ENCODE measurements around the gene POU6F2.
"Not testable (repeated sequence)": the region's sequence is repeated elsewhere in the genome, so short reads cannot be mapped to it uniquely, and the experiment has no call there.

POU6F2 gene

DNA sequence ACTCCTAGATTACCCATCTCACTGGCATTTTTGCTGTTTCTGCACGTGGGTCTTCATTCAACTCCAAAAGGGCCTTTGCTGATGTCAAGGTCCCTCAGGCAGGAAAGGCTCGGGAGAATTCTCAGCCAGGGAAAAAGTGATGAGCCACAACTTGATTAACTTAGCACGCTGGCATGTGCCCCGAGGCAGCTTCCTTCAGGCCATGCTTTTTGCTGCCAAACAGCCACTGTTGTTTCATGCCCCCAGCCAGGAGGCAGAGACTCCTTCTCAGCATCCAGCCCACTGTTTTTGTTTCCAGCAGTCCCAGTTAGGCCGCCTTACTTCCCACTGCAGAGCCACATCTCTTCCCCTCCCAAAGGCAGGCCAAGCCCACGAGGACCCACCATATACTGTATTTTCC, 322.0 kb downstream of the POU6F2 start:
- DNase-seq (ENCODE audit: low read depth in 4 of 4, low spot score in 1 of 4): no peak

DNA sequence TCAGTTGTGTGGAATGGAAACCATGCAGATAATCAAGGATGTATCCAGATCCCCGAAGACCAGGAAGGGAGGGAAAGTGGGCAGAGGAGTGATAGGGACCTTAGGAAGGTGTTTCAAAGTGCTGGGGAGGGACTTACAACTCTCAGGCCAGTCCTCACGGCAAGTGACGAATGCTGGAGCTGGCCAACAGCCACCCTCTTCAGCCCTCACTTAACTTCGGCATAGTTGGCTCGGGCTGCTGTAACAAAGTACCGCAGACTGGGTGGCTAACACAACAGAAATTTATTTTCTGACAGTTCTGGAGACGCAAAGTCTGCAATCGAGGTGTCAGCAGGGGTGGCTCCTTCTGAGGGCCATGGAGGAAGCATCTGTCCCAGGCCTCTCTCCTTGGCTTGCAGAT, 322.6 kb downstream of the POU6F2 start:
- DNase-seq (ENCODE audit: low read depth in 4 of 4, low spot score in 1 of 4): no peak

DNA sequence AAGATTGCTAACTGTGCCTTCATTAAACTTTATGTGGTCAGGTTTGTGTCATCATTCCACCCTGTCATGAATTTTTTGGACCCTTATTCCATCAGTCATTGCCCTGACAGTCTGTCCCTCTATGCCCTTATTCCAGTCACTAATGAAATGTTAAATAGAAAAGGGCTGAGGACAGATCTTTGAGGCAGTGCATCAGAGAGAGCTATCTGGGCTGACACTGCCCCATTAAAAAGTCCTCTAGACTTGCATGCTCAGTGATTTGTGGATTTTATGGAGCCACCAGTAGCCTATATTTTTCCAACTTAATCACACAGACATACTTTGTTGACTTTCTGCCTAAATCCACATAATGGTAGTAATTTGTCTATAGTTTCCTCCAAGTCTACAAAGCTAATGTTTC, 323.8 kb downstream of the POU6F2 start:
- no peak for DNase-seq (ENCODE audit: low read depth in 4 of 4, low spot score in 1 of 4)

DNA sequence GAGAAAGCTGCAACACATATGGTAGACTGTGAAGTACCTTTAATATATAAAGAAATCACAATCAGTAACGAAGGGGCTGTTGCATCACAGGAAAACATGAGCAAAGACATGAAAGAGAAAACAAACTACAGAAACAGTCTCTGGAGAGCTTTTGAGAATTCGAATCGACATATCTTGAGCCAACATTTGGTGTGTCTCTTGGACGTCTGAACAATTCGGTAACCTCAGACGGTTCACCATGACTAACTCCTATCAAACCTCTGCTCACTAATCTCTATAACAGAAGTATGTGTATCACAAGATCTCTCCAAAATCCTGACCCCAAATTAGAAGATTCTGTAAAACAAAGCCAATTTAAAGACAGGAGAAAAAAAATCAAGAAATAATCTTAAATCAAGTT, 326.5 kb downstream of the POU6F2 start:
- DNase-seq (ENCODE audit: low read depth in 4 of 4, low spot score in 1 of 4): no peak

DNA sequence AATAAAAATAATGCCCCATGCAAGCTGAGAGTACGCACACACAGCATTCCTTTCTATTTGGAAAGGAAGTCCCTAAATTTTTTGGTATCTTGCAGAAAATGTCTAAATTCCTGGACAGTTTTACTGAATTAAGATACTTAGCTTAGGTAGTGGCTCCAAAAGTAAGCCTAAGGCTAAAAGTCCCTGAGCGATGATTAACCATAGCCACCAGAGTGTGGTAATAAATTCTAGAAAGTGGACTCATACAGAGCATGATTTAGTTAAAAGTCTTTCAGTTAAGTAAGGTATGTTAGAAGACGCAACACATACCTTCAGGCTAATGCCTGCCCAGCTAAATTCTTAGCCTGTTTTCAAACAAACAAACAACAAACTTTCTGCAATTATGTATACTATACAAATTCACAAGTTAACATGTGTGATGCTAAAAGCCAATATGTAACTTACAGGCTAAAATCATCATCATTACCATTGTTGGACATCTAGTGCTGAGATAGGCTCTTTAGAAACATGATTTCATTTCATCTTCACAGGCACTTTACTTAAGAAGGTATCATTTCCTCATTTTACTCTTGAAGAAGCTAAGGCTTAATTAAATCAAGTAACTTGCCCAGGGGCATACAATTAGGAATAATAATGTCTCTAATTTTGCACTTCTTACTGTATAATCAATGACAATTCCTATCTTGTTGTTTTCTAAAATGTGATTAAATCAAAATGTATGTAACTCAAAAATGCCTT, 327.1 kb downstream of the POU6F2 start:
- no peak for DNase-seq (ENCODE audit: low read depth in 4 of 4, low spot score in 1 of 4)

DNA sequence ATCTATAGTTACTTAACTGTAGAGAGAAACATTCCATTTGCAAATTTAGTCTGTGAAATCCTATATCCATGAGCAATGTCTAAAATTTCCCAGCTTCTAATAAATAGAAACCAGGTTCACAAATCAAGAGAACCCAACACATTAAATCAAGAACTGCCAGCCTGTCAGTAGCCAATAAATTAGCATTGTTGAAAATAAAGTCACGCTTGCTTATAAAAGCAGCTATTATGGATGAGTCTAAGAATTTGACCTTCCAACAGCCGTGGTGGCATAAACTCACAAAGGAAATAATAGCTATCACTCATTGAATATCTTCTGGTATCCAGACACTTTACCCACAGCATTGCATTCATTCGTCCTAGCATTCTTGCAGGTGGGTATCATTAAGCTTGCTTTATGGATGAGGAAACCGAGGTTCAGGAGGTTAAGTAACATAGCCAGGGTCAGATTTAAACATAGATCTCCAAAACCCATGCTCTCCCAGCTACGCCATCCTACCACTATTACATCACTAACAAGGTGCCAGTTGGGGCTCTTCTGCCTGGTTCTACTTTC, 328.4 kb downstream of the POU6F2 start:
- DNase-seq (ENCODE audit: low read depth in 4 of 4, low spot score in 1 of 4): no peak

DNA sequence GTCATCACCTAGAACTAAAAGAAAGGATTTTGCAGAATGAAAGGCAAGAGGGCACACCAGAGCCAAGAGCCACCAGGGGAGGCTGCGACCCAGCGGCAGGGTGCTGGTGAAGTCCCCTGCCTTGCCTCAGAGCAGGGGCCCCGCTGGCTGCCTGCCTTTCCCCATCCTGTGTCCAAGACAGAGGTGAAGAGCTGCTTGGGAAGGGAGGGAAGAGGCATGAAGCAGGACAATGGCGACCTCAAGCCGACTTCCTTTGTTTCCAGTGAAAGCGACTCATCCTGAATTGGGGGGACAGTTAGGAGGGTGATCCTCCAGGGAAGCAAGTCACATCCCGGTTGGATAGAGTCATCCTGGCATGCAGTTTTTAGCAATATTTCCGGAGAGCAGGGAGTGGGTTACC, 333.0 kb downstream of the POU6F2 start:
- DNase-seq (ENCODE audit: low read depth in 4 of 4, low spot score in 1 of 4): no peak

DNA sequence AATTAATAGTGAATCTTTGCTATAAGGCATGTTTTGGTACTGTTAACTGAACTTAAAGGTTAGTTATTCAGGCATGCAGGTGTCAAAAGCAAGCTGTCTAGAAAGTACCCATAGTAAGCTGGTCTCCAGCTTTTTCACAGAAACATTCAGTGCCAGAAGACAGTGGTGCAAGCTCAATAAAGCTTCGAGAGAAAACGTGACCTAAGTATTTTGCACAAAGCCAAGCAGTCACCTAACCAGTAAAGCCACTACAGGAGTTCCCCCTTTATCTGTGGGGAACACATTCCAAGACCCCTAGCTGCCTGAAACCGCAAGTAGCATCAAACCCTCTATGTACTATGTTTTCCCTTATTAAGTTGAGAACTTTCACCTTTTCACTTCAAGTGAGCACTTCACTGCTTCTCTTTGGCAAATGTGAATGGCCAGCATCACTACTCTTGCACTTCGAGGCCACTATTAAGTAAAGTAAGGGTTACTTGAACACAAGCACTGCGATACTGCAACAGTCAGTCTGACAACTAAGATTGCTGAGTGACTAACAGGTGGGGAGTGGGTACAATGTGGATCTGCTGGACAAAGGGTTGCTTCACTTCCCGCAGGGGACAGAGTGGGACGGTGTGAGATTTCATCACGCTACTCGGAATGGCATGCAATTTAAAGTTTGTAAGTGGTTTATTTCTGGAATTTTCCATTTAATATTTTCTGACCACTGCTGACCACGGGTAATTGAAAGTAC, 334.7 kb downstream of the POU6F2 start:
- no peak for DNase-seq (ENCODE audit: low read depth in 4 of 4, low spot score in 1 of 4)

DNA sequence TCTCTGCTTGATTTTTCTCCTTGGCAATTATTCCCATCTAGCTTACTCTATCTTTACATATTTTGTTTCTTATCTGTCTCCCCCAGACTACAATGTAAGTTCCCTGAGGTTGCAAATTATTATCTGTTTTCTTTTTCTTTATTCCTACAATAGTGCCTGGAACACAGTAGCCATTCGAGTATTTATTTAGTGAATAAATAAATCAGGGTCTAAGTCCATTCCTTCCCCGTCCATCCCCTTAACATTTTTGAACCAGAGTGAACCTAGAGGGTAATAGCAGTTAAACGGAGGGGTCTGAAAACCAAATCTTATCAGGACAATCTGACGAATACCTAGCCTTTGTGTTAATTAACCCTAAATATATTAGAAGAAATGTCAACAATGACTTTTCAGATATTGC, 335.7 kb downstream of the POU6F2 start:
- DNase-seq (ENCODE audit: low read depth in 4 of 4, low spot score in 1 of 4): no peak

DNA sequence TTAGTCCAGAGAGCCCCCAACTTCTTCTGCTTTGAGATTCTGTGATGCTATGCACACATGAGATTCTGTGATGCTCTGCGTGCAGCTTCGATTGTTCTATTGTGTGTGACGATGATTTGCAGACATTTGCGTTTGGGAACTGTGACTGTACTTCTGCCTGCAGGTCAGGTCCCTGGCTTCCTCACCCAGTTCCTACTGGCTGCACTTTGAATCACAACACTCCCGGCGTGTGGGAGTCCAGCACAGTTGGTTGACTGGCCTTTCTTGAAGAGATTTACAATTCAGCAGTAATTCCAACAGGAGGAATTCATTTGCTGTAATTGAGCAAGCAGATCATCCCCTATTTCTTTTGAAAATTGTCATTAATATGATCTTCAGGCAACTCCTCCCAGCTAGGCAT, 336.3 kb downstream of the POU6F2 start:
- DNase-seq (ENCODE audit: low read depth in 4 of 4, low spot score in 1 of 4): no peak

DNA sequence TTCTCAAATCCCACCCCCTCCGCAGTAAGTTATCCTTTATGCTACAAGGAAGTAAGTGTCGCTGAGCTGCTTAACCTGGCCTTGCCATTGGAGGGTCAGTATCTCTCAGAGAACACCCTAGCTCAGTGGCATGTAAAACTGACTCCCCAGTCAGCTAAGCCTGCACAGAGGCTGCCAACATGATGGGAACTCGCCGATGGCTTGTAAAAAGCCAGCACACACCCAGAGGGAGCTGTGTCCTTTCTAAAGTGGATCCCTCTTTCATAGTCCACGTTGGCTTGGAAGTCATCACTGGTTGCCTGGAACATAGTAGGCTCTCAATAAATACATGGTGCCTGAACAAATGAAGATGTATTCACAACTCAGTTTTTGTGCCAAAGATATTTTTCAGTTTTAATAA, 339.4 kb downstream of the POU6F2 start:
- DNase-seq (ENCODE audit: low read depth in 4 of 4, low spot score in 1 of 4): no peak

DNA sequence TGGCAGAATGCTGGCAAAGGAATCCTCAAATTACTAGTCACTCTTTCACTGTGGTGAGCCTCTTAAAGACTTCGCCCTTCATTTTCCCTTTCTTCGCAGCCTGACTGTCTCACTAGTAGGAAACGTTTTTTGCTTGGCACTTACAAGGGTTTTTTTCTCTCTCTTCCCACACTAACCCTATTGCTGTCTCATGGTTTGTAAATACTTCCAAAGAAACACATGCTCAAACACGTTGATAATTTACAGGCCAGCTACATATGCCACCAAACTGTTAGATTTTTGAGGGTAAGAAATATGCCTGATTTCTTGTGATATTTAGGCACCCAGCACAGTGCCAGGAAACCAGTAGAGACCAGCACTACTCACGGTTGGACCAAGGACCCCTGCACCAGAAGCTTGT, 340.2 kb downstream of the POU6F2 start:
- no peak for DNase-seq (ENCODE audit: low read depth in 4 of 4, low spot score in 1 of 4)

DNA sequence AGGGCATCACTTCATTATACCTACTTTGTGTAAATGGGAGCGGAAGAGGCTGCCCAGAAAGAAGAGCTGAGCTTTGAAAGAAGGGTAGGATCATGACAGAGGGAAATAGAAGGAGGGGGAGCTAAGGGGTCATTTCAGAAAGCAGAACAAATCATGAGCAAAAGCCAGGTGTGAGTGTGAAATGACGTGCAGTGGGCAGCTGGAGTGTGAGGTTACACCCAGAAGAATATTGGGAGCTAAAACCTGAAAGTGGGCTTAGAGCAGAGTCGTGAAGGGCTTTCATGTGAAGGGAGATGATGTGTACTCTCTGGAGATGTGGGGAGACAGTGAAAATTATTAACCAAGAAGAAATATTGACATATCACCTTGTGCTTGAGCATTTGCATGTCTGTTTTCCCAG, 343.5 kb downstream of the POU6F2 start:
- no peak for DNase-seq (ENCODE audit: low read depth in 4 of 4, low spot score in 1 of 4)

DNA sequence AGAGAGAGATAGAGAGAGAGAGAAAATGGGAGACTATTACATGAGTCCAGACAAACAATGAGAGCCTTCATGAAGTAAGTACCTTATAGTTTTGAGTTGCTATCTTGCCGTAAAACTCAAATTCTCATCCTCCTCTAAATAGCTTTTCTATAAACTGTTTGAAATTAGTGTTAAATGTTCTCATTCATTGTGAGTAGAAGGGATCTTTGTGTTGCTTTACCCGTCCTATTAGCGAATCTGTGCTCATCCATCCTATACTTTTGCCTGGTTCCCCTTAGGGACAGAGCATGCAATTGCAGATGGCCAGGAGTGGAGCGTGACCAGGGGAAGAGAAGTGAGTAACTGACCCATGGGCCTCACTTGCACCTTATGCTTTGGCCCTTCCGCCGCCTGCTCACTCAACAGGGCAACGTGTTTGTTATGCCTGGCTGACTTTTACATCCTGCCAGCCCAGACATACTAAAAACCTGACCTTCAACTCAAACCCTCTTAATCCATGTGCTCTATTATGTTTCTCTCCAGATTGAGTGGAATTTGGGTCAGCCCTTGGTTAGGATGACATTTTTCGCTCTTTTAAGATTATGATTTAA, 344.3 kb downstream of the POU6F2 start:
- DNase-seq (ENCODE audit: low read depth in 4 of 4, low spot score in 1 of 4): no peak

DNA sequence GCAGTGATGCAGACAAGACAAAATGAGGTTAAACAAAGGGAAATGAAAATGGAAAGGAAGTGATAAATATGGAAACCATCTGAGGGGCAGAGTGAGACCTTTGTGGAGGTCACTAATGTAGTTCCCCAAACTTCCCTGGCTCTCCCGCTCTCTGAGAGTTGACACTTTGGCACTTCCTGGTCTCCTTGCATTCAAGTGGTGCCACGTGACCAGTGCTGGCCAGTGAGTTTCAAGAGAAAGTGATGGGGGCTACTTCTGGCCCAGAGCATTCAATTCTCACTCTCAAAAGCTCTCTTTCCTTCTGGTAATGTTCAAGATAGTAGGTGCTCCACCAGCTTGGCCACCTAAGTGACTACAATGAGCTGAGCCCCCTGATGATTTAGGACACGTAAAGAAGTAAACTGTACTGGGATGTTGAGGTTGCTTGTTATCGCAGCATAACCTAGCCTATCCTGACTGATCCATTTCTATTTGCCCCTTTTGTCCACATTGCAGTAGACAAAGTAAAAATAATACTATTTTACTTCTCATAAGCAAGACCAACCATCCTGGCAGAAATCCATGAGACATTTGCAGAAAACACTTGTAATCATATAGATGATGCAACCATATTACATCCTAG, 346.5 kb downstream of the POU6F2 start:
- no peak for DNase-seq (ENCODE audit: low read depth in 4 of 4, low spot score in 1 of 4)

DNA sequence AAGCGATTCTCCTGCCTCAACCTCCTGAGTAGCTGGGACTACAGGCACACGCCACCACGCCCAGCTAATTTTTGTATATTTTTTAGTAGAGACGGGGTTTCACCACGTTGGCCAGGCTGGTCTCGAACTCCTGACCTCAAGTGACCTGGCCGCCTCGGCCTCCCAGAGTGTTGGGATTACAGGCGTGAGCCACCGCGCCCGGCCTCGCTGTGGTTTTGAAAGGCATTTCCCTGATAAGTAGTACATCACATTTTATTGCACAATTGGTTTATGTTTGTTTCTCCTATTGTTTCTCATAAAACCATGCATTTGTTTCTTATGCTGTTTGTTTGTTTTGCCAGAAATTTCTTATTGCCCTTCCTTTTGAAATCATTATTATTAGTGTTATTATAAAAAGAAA, 353.9 kb downstream of the POU6F2 start:
- not testable (repeated sequence) for DNase-seq (ENCODE audit: low read depth in 4 of 4, low spot score in 1 of 4)

DNA sequence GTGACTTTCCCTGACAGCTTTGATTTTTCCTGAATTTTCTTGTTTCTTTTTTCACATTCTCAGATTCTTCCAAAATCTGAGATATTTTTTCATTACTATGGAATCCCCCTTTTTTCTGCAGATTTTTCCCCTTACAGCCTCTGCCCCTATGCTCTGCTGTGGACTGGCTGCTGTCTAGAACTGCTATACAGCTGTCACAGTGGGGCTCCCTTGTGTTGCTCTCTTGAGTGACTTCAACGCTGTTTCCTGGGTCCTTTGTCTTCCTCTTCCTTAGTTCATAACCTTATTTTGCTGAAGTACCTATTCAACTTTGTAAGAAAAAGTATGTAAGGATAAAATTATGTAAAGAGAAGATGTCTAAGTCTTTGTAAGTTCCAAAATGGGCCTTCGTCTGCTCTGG, 354.4 kb downstream of the POU6F2 start:
- DNase-seq (ENCODE audit: low read depth in 4 of 4, low spot score in 1 of 4): no peak

DNA sequence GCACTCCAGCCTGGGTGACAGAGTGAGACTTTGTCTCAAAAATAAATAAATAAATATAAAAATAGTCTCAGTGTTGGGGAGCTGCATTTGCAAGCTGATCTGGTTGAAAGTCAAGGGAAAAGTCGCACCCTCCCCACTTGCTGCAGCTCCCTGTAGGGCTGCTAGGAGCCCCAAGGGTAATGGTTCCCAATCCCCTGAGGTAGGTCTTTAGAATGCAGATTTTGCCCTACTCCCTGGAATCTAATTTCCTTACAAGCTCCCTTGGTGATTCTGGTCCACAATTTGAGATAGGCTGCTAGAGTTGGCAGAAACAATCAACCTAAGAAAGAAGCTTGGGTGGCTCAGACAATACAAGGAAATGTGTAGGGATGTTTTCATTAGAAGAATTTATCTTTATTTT, 356.0 kb downstream of the POU6F2 start:
- DNase-seq (ENCODE audit: low read depth in 4 of 4, low spot score in 1 of 4): no peak

DNA sequence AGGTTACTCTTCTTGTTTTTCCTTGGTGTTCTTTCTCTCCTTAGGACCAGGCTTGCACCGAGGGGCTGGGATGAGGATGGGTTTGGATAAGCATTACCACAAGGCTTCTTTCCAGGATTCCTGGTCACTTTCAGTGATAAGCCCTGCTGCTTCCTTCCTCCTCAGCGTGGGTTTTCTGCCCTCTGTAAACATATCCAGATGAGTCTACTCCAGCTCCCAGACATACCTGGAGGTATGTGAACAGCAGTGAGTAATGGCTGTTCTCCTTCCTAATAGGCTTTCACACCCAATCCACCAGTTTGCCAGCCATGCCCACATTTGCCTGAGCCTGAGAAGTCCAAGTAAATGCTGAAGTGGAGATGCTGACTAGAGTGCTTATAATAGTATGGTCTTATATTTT, 358.7 kb downstream of the POU6F2 start:
- no peak for DNase-seq (ENCODE audit: low read depth in 4 of 4, low spot score in 1 of 4)

DNA sequence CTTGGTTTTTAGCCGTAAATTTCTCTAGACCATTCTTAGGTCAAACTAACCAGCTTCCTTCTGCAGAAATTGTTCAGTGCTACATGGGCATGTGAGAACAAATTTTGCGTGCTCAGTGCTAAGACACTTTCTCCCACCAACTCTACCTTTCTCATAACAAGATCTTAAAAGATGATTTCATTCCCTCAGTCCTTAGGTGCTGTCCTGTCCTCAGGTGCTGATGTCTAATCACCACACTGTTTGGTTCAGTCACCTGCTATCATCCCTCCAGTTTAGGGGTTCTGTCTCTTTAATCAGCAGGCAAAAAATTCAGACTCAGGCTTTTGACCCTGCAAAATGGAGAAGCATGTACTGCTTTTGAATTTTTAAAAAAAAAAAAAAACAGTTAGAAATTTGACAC, 361.0 kb downstream of the POU6F2 start:
- no peak for DNase-seq (ENCODE audit: low read depth in 4 of 4, low spot score in 1 of 4)

DNA sequence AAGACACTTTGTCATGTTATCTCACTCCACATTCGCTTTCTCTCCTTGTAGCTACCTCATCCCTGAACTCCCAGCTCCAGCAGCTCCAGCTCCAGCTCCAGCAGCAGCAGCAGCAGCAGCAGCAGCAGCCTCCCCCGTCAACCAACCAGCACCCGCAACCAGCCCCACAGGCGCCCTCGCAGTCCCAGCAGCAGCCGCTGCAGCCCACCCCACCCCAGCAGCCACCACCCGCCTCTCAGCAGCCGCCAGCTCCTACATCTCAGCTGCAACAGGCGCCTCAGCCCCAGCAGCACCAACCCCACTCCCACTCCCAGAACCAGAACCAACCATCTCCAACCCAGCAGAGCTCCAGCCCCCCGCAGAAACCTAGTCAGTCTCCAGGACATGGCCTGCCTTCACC, 361.9 kb downstream of the POU6F2 start:
- no peak for DNase-seq (ENCODE audit: low read depth in 4 of 4, low spot score in 1 of 4)

DNA sequence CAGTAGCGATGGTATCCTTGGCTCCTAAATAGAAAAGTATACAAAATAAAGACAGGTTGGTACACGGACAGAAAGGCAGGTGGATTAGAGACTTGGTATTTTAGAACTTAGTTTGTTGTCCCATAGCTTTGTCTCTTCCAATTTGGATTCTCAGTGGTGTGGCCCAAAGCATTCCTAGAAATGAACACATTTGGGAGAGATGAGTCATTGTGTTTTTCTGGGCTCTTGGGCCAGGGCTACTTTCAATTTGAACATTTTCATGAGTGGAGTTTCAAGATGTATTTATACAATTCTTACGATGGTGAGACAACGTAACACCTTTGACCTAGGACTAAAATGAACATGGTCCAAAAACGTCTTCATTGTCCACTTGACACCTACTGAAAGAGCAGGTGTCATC, 363.4 kb downstream of the POU6F2 start:
- DNase-seq (ENCODE audit: low read depth in 4 of 4, low spot score in 1 of 4): no peak

Measured in stimulated activated CD4-positive, alpha-beta T cell treated with anti-CD3 and anti-CD28 coated beads, Interleukin-1b, Interleukin-23, amount 100 ng/mL, for 24 hours (primary cell).